IPS DF 6.9 (cell line): ENCODE data around the gene MB21D2.

ENCODE experiments used
- DNase-seq: peaks from one replicate; pipeline ENCODE4 v3.0.0-alpha.2; 2013; ENCODE audit warnings: low read depth, low spot score
- H3K27ac ChIP-seq: one replicate; pipeline ENCODE4 v1.5.1; 2013; ENCODE audit warnings: low read length, control low read depth
- H3K27me3 ChIP-seq: 2 replicates; pipeline ENCODE4 v1.6.1; 2013; ENCODE audit warnings: mild to moderate bottlenecking, low read length; ENCODE audit not compliant: control insufficient read depth, insufficient read depth
- H3K36me3 ChIP-seq: 2 replicates; pipeline ENCODE4 v1.6.1; 2013; ENCODE audit warnings: low read length; ENCODE audit not compliant: control insufficient read depth, insufficient read depth
- H3K4me1 ChIP-seq: 2 replicates; pipeline ENCODE4 v1.6.1; 2013; ENCODE audit warnings: low read length; ENCODE audit not compliant: control insufficient read depth, insufficient read depth
- H3K4me3 ChIP-seq: 2 replicates; pipeline ENCODE4 v1.5.1; 2013; ENCODE audit warnings: mild to moderate bottlenecking, low read length
- H3K9me3 ChIP-seq: 2 replicates; pipeline ENCODE4 v1.6.1; 2013; ENCODE audit warnings: low read length, inconsistent platforms; ENCODE audit not compliant: control insufficient read depth, insufficient read depth
- WGBS: extraction: QIAGEN DNeasy Blood & Tissue Kit; methylation state at CpG from one replicate; pipeline ENCODE4 v1.1.7; 2013; ENCODE audit warnings: mixed read lengths, missing lambda C conversion rate; ENCODE audit not compliant: insufficient read length, insufficient coverage; 5-methylcytosine and 5-hydroxymethylcytosine counted together

The MB21D2 gene

GRCh38 chr3:192848371-192849233 is 69.1 kb downstream of the MB21D2 start:
- Histone ChIP-seq H3K4me3 (no peak overlapping the region), H3K27me3 (no peaks in the 10 kb centered on the region), H3K4me1 (no peaks in the 10 kb centered on the region), H3K36me3 (no peaks in the 10 kb centered on the region), H3K9me3 (no peaks in the 10 kb centered on the region), H3K27ac (no peak overlapping the region)
- no CpG with 5 or more reads among the region's 11 CpGs for WGBS
- no peak for DNase-seq

- no peak overlapping the region for H3K27ac ChIP-seq
Measured at GRCh38 chr3:192847941-192848340, 69.7 kb downstream of the MB21D2 start.

GRCh38 chr3:192845526-192845855 is 72.2 kb downstream of the MB21D2 start:
- Histone ChIP-seq H3K4me1 (peaks cover 1% of the 10 kb centered on the region; the same call in 1 of the 2 replicates), H3K36me3 (no peaks in the 10 kb centered on the region), H3K4me3 (no peak overlapping the region), H3K27me3 (no peaks in the 10 kb centered on the region), H3K27ac (no peak overlapping the region), H3K9me3 (no peaks in the 10 kb centered on the region)
- WGBS, result no CpG with 5 or more reads among the region's 4 CpGs
- no peak for DNase-seq

More at GRCh38 chr3:192847941-192848340, 69.7 kb downstream of the MB21D2 start:
- no CpG with 5 or more reads among the region's 3 CpGs for WGBS
- no peak overlapping the region for H3K4me3 ChIP-seq
- no peaks in the 10 kb centered on the region for H3K27me3 ChIP-seq
- no peaks in the 10 kb centered on the region for H3K9me3 ChIP-seq
- no peaks in the 10 kb centered on the region for H3K36me3 ChIP-seq
- no peak for DNase-seq
- H3K4me1 ChIP-seq, result no peaks in the 10 kb centered on the region; the same call in 1 of the 2 replicates

GRCh38 chr3:192844836-192845525 is 72.7 kb downstream of the MB21D2 start:
- Histone ChIP-seq H3K36me3 (no peaks in the 10 kb centered on the region), H3K4me1 (peaks cover 1% of the 10 kb centered on the region; the same call in 1 of the 2 replicates), H3K4me3 (no peak overlapping the region), H3K27ac (no peak overlapping the region), H3K27me3 (no peaks in the 10 kb centered on the region), H3K9me3 (no peaks in the 10 kb centered on the region)
- no CpG with 5 or more reads among the region's 9 CpGs for WGBS
- DNase-seq, result no peak

GRCh38 chr3:192844486-192844765 is 73.2 kb downstream of the MB21D2 start:
- WGBS, result no CpG with 5 or more reads among the region's 2 CpGs
- H3K4me3 ChIP-seq, result no peak overlapping the region
- H3K9me3 ChIP-seq, result no peaks in the 10 kb centered on the region
- H3K27me3 ChIP-seq, result no peaks in the 10 kb centered on the region
- no peak overlapping the region for H3K27ac ChIP-seq
- DNase-seq, result no peak
- no peaks in the 10 kb centered on the region for H3K36me3 ChIP-seq
- H3K4me1 ChIP-seq, result peaks cover 1% of the 10 kb centered on the region; the same call in 1 of the 2 replicates

GRCh38 chr3:192843723-192844485 is 73.8 kb downstream of the MB21D2 start:
- no peak for DNase-seq
- H3K27me3 ChIP-seq, result no peaks in the 10 kb centered on the region
- no CpG with 5 or more reads among the region's 10 CpGs for WGBS
- no peak overlapping the region for H3K4me3 ChIP-seq
- H3K27ac ChIP-seq, result no peak overlapping the region
- no peaks in the 10 kb centered on the region for H3K9me3 ChIP-seq
- peaks cover 1% of the 10 kb centered on the region; the same call in 1 of the 2 replicates for H3K4me1 ChIP-seq
- no peaks in the 10 kb centered on the region for H3K36me3 ChIP-seq

- Histone ChIP-seq H3K27me3 (no peaks in the 10 kb centered on the region), H3K9me3 (no peaks in the 10 kb centered on the region), H3K36me3 (no peaks in the 10 kb centered on the region), H3K4me3 (no peak overlapping the region), H3K4me1 (peaks cover 1% of the 10 kb centered on the region; the same call in 1 of the 2 replicates), H3K27ac (no peak overlapping the region)
- no CpG with 5 or more reads among the region's 2 CpGs for WGBS
- no peak for DNase-seq
Measured at GRCh38 chr3:192843119-192843518, 74.5 kb downstream of the MB21D2 start.

GRCh38 chr3:192842711-192843110 is 74.9 kb downstream of the MB21D2 start:
- H3K36me3 ChIP-seq, result no peaks in the 10 kb centered on the region
- H3K27me3 ChIP-seq, result no peaks in the 10 kb centered on the region
- H3K9me3 ChIP-seq, result no peaks in the 10 kb centered on the region
- no CpG with 5 or more reads among the region's 1 CpG for WGBS
- no peak for DNase-seq
- H3K4me3 ChIP-seq, result no peak overlapping the region
- no peak overlapping the region for H3K27ac ChIP-seq
- peaks cover 1% of the 10 kb centered on the region; the same call in 1 of the 2 replicates for H3K4me1 ChIP-seq

GRCh38 chr3:192842138-192842537 is 75.5 kb downstream of the MB21D2 start:
- Histone ChIP-seq H3K4me3 (no peak overlapping the region), H3K27ac (no peak overlapping the region), H3K4me1 (peaks cover 1% of the 10 kb centered on the region; the same call in 1 of the 2 replicates), H3K27me3 (no peaks in the 10 kb centered on the region), H3K9me3 (no peaks in the 10 kb centered on the region), H3K36me3 (no peaks in the 10 kb centered on the region)
- DNase-seq, result no peak
- no CpG with 5 or more reads among the region's 8 CpGs for WGBS

GRCh38 chr3:192841428-192841827 is 76.2 kb downstream of the MB21D2 start:
- no peaks in the 10 kb centered on the region for H3K36me3 ChIP-seq
- H3K9me3 ChIP-seq, result no peaks in the 10 kb centered on the region
- no CpG with 5 or more reads among the region's 6 CpGs for WGBS
- H3K27ac ChIP-seq, result no peak overlapping the region
- no peak overlapping the region for H3K4me3 ChIP-seq
- peaks cover 1% of the 10 kb centered on the region; the same call in 1 of the 2 replicates for H3K4me1 ChIP-seq
- no peak for DNase-seq
- no peaks in the 10 kb centered on the region for H3K27me3 ChIP-seq
